GM19324 (cell line): ENCODE results near the gene SYNGR1.
"Not testable (repeated sequence)": the region's sequence is repeated elsewhere in the genome, so short reads cannot be mapped to it uniquely, and the experiment has no call there.

Experiments used
- ATAC-seq: cut with Tn5 transposase; IDR thresholded peaks from one replicate; pipeline ENCODE4 v1.9.1; 2021; ENCODE audit warnings: mild to moderate bottlenecking, moderate library complexity; ENCODE audit not compliant: unreplicated experiment, low FRiP score

SYNGR1 gene

DNA sequence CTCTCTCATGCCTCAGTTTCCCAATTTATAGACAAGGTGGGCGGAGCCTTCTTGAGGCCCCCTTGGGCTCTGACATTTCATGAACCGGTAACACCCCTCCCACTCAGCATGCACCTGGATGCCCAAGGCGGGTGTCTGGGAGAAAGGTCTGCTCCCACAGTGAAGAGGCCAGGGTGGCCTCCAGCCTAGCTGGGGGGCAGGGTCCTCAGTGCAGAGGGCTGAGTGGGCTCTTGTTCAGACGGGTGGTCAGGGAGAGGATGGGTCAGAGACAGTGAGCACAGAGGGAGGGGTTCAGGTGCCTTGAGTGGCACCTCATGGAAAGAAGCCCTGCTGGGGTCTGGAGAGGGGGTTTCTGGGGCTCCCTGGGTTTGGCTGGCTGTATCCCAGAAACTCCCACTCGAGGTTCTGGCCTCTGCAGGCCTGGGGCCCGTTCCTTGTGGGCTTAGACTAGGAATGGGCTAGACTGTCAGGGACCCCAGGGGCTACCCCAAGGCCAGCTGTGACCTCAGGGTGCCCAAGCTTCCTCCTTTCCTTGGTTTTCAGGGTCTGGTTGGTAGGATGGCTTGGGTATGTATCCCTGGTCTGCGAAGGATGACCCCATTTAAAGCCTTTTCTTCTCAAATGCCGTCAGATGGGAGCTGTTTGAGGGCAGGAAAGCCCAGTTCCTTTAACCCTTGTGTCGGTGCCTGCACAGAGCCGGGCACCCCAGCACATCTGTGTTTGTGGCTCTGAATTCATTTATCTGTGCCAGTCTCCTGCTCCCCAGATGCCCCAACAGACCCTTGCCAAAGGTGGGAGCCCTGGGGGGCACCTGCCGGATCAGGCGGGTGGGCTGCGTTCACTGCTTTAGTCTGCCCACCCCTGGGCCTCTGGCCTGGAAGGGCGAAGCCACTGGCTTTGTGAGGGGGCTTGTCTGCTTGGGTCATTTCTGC lies 1.2 kb downstream of the SYNGR1 start:
- no peak for ATAC-seq

- ATAC-seq = no peak
These were observed 2.0 kb downstream of the SYNGR1 start for GRCh38 chr22:39351689-39352214.

- no peak for ATAC-seq
These were observed 2.6 kb downstream of the SYNGR1 start for GRCh38 chr22:39352306-39352891.

DNA sequence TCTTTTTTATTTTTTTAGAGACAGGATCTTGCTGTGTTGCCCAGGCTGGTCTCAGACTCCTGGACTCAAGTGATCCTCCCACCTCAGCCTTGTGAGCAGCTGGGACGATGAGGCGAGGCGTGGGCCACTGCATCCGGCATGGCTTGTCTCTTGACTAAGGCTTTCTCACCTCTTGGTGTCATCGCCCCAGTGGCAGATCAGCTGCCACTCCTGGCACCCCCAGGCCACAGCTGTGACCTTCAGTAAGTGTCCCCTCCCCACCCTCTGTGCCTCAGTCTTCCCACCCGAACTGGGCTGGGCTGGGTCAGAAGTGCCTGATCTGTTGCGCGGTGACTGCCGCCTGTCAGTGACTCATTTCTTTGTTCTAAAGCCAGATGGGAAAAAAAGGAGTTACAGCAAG lies 3.6 kb downstream of the SYNGR1 start:
- ATAC-seq = no peak

DNA sequence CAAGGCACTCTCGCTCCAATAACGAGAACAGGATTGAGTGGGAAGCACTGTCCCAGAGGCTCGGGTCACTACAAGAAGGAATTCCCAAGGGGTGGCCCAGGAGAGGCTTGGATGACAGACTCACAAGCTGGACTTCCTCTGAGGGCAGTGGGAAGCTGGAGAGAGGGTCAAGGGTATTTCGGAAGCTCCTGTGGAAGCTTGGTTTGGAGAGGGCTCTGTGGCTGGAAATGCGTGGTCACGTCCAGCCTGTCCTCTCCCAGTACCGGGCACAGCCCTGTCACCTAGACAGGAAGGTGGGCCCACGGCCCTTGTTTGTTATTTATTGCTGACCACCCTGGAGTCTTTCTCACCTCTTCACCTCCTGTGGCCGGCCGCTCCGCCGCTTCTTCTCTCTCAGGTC lies 5.3 kb downstream of the SYNGR1 start:
- ATAC-seq = no peak

DNA sequence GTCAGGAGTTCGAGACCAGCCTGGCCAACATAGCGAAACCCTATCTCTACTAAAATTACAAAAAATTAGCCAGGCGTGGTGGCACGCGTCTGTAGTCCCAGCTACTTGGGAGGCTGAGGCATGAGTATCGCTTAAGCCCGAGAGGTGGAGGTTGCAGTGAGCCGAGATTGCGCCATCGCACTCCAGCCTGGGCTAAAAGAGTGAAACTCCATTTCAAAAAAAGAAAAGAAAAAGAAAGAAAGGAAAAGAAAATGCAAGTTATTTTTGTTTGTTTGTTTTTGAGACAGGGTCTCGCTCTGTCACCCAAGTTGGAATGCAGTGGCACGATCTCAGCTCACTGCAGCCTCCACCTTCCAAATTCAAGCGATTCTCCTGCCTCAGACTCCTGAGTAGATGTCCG lies 6.0 kb downstream of the SYNGR1 start:
- ATAC-seq = not testable (repeated sequence)

DNA sequence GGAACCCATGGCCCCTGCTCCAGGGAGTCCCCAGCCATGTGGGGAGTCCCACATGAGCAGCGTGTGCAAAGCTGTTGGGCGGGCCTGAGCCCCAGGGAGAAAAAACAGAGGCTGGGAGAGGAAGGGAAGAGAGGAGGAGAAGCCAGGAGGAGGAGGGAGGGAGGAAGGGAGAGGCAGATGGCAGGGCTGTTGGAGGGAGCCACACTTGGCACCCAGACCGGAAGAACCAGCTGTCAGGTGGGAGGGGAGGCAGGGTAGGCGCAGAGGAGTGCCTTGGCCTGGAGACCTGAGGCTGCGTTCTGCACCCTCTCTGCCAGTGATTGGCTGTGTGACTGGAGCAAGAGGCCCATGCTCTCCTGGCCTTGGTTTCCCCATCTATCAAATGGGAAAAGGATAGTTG lies 6.7 kb downstream of the SYNGR1 start:
- ATAC-seq = no peak

DNA sequence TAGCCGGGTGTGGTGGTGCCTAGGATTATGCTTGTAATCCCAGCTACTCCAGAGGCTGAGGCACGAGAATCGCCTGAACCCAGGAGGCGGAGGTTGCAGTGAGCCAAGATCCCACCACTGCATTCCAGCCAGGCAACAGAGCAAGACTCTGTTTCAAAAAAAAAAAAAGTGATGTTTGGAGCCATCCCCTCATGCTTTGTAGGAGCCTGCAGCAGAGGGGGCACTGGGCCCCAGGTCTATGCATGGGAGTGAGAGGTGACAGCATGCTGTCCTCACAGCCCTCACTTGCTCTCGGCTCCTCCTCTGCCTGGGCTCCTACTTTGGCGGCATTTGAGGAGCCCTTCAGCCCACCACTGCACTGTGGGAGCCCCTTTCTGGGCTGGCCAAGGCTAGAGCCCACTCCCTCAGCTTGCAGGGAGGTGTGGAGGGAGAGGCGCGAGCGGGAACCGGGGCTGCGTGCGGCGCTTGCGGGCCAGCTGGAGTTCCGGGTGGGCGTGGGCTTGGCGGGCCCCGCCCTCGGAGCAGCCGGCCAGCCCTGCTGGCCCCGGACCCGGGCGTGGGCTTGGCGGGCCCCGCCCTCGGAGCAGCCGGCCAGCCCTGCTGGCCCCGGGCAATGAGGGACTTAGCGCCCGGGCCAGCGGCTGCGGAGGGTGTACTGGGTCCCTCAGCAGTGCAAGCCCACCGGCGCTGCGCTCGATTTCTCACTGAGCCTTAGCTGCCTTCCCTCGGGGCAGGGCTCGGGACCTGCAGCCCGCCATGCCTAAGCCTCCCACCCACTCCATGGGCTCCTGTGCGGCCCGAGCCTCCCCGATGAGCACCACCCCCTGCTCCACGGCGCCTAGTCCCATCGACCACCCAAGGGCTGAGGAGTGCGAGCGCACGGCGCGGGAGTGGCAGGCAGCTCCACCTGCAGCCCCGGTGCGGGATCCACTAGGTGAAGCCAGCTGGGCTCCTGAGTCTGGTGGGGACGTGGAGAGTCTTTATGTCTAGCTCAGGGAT lies 7.6 kb downstream of the SYNGR1 start:
- not testable (repeated sequence) for ATAC-seq

- ATAC-seq = not testable (repeated sequence)
These were observed 8.4 kb downstream of the SYNGR1 start for GRCh38 chr22:39358197-39358596.

DNA sequence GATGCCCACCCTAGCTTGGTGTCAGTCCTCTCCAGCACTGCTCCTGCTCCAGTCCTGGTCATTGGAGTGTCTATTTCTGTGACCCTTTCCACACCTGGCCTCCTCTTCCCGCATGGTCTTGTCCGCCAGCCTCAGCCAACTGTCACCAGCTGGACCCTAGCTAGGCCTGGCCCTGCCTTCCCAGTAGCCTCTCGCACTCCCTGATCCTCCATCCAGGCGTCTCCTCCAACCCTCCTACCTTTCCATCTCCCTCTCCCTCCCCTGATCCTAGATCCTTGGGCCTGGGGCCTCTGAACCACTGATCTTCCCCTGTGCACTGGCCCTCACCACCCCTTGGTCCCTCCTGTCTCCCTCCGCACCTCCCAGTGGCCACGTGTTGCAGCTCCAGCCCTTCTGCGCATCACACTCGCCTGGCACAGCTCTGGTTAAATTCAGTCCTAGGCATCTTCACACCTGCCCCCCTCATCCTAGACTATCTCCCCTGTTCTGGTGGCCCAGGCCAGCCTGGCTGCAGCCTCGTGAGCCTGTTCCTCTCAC lies 9.9 kb downstream of the SYNGR1 start:
- no peak for ATAC-seq

DNA sequence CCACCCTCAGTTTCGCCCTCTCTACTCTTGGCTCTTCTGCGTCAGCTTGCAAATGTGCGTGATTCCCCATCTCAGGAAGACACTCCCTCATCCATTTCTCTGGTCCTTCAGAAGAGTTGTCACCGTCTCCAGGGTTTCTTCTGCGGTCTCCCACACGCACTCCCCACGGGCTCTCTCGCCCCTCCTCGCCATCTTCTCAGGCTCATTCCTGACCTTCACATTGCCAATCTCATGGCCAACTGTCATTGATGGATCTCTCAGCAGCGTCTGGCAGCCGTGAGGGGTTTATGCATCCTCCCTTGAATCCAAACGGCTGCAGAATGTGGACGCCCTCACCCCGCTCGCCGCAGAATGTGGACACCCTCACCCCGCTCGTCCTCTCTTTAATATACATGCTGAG lies 10.5 kb downstream of the SYNGR1 start:
- ATAC-seq = no peak

DNA sequence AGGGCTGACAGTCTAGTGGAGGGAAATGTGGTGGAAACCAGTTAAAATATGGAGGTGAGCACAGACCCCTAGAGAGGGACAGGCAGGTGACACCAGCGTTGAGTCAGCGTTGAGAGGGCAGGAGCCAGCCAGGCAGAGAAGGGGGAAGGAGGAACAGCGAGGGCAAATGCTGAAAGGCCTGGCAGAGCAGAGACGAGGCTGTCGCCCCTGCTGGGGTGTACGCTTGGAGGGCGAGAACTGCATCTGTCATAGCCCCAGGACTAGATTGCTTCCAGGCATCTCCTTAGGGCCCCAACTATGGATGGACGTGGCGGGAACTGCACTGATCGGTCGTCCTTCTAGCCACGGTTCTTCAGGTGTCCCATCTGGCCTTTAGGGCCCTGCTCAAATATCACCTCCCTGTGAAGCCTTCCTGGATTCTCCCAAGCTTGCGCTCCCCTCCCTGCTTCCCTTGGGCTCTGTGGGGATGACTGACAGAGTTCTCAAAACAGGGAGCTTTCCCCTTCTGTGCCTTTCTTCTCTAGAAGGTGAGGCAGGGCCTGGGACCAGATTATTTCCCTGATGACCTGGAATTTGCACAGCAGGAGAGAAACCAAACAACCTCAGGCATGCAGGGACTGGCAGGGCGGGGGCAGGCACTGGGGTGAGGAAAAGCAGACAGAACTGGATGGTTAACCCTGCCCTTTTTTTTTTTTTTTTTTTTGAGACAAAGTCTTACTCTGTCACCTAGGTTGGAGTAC lies 11.1 kb downstream of the SYNGR1 start:
- no peak for ATAC-seq

- ATAC-seq = no peak
These were observed 11.7 kb downstream of the SYNGR1 start for GRCh38 chr22:39361496-39361895.

GRCh38 chr22:39362271-39362670 lies 12.5 kb downstream of the SYNGR1 start:
- no peak for ATAC-seq

DNA sequence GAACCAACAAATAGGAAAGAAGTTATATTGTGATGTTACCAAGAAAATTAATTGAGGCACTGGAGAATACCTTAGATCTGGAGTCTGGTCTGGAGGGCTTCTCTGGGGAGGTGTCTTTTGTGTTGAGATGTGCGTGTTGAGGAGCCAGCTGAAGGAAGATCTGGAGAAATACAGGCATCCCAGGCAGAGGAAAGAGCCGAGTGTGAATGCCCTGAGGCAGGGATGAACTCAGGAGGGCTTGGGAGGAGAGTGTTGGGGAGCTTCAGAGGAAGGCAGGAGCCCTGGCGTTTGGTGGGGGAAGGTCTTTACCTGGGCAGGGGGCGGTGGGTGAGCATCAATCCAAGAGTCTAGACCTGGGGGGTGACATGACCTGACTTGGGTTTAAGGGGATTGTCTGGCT lies 13.1 kb downstream of the SYNGR1 start:
- no peak for ATAC-seq

DNA sequence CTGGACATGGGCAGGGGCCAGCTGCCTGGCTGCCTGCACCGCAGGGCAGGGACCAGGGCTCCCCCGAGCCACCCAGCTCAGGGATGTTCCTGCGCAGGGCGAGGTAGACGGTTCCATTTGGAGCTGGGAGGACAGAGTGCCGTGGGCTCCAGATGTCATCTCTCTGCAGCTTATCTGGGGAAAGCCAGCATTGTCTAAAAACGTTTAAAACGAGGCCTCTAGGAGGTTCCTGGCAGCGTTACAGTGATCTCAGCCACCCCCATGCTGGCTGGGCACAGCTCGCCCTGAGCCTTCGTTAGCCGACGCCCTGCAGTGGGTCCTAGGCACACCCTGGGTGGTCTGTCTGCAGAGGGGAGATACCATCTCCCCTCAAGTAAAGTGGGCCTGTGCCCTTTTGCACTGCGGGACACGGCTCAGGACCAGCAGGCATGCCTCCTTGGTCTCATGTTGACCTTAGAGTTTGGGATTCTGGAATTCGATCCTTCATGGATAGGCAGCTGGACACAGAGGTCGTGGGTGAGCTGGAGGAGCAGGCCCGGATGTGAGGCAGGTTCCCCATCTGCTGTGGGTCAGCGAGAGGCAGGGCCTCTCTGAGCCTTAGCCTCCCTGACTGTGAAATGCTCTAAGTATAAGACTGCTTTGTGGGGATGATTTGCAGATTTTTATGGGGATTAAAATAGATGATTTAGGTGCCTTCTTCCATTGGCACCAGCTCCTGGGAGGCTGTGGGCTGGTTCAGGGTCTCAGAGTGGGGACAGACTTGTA lies 14.1 kb downstream of the SYNGR1 start:
- ATAC-seq = no peak

DNA sequence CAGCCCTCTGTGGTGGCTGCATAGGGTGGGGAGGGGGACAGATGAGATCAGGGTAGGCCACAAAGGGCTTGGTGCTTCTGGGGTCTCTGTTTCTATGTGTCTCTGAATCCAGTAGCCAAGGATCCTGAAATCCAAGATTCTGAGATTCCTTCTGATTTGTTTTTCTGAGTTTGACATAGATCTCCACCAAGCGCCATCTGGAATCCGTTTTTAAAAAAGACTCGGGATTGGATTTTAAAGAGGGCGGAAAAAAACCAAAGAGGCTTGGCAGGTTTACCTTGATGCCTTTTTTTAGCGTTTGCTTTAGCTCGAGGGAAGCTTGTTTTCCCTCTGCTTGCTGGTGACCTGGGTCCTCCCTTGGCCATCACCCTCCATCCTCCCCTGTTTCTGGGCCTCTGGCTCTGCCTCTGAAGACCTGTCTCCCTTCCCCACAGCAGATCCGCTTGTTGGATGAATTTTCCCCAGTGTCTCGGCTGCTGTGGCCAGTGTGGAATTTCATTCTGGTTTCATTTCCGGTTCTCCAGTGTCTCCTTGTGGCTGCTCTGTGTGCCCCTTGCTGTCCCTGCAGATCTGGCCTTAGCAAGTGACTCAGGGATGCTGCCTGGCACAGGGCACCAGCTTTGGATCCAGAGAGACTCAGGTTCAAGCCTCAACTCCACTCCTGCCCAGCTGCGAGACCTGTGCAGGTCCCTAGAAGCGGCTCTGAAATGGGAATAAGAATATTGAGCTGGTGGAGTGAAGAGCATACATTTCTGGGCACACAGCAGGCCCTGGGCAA lies 15.1 kb downstream of the SYNGR1 start:
- no peak for ATAC-seq

- ATAC-seq = no peak
These were observed 15.6 kb downstream of the SYNGR1 start for GRCh38 chr22:39365492-39365780.
